Upper lobe of left lung (tissue), 6 donors: ENCODE measurements around the gene DEK. TPM values are rescaled to one million over a fixed set of nuclear protein-coding genes. Genes with fewer than 3 reads are reported as not detected.

Source experiments
- ATAC-seq, 2 donors: fragments of 200-7000 bp; cut with Tn5 transposase; one replicate each; pipeline ENCODE4 v1.9.1; 2022; ENCODE audit warnings: mild to moderate bottlenecking in 2 of 2, moderate library complexity in 2 of 2; ENCODE audit not compliant: low FRiP score in 2 of 2
- DNase-seq, 2 donors: peaks; one replicate each; pipeline ENCODE4 v3.0.0-alpha.2; 2019 to 2020
- H3K27ac ChIP-seq, 4 donors: fragments of 200-600 bp; sonication (generic); one replicate each; pipeline ENCODE4 v1.5.1; 2016 to 2019
- H3K27me3 ChIP-seq, 4 donors: fragments of 200-600 bp; sonication (generic); one replicate each; pipeline ENCODE4 v1.5.1; 2017 to 2019
- H3K36me3 ChIP-seq, 4 donors: fragments of 200-600 bp; sonication (generic); one replicate each; pipeline ENCODE4 v1.5.1; 2016 to 2019
- H3K4me1 ChIP-seq, 4 donors: fragments of 200-600 bp; sonication (generic); one replicate each; pipeline ENCODE4 v1.5.1; 2018 to 2019
- H3K4me3 ChIP-seq, 4 donors: fragments of 200-600 bp; sonication (generic); one replicate each; pipeline ENCODE4 v1.5.1; 2017 to 2019; ENCODE audit warnings: mild to moderate bottlenecking in 2 of 4, moderate library complexity in 1 of 4
- H3K9me3 ChIP-seq, 4 donors: fragments of 200-600 bp; sonication (generic); one replicate each; pipeline ENCODE4 v1.5.1; 2018 to 2019
- EP300 ChIP-seq, 4 donors: sonication (generic); formaldehyde crosslinking; IDR thresholded peaks; one replicate each; pipeline ENCODE4 v1.5.1; 2017; ENCODE audit warnings: antibody characterized with exemption in 4 of 4, control low read depth in 2 of 4
- POLR2A ChIP-seq, 4 donors: fragments of 450-650 bp; IDR thresholded peaks; one replicate each; pipeline ENCODE4 v1.5.1; 2016 to 2017; ENCODE audit warnings: antibody characterized with exemption in 4 of 4, mild to moderate bottlenecking in 2 of 4
- POLR2AphosphoS5 ChIP-seq, 2 donors: sonication (generic); formaldehyde crosslinking; IDR thresholded peaks; one replicate each; pipeline ENCODE4 v1.5.1; 2017; ENCODE audit warnings: antibody characterized with exemption in 2 of 2
- WGBS, 2 donors: methylation state at CpG; one replicate each; pipeline ENCODE4 v1.1.5; 2017 to 2018; 5-methylcytosine and 5-hydroxymethylcytosine counted together
- total RNA-seq, 6 donors: library from RNA; depleted of rRNA in 4 of 6; stranded (reverse); fragments of >200 nt in 4 of 6; gene quantifications; one replicate each; pipeline versions ENCODE4 v1.1.0 to v1.2.1, GENCODE V29; 2016 to 2021
- TF ChIP-seq, protein P1 (sequence below), 6 experiments: fragments of 450-650 bp in 4 of 6; fragments of 200-600 bp in 2 of 6; sonication (generic) in 2 of 6; IDR thresholded peaks; one replicate each; pipeline ENCODE4 v1.5.1; 2016 to 2019; ENCODE audit warnings: antibody characterized with exemption in 6 of 6
- donor health status: DM: no; HTN: no; CAD: no; lungs with moderate emphysema.
- donor health status: DM: no; HTN: yes; CAD: no; lungs with severe emphysema.

The DEK gene
- total RNA-seq, 6 donors from 2014 or later: 61.5 to 170 (median 92.4) TPM

DNA sequence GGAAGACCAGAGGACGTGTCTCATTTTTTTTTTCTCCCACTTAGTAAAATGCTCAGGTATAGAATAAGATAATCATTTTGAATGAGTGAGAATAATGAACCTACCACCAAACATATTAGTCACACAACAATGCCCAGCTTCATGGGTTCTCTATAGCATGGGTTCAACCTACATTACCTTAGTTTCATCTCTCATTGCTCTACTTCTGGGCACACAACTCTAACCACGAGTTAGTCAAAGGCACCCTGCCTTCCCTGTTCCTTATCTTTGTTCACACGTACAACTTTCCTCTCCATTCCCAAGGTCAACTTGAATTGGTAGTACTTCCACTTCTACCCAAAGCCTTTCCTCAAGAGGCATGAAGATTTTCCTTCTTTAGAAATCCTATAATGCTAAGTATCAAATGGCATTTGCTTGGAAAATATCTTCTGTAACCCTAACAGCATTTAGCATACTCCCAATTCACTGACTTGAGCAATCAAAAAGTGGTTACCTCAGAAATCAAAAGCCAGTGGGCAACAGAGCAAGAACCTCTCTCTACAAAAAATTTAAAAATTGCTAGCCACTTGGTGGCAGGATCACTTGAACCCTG is 20.9 kb downstream of the DEK start:
- Histone ChIP-seq H3K27ac (no peak overlapping the region), H3K4me1 (no peaks in the 10 kb centered on the region), H3K9me3 (no peaks in the 10 kb centered on the region), H3K4me3 (no peak overlapping the region), H3K36me3 (peaks cover 4 to 57% (median 16%) of the 10 kb centered on the region in 4 donors), H3K27me3 (no peaks in the 10 kb centered on the region)
- DNase-seq (no peak), ATAC-seq (no peak)
- TF ChIP-seq POLR2A (IDR thresholded peaks at IDR 0.05) (no peak), POLR2AphosphoS5 (IDR thresholded peaks at IDR 0.05) (no peak)
- TF ChIP-seq, protein P1, sequence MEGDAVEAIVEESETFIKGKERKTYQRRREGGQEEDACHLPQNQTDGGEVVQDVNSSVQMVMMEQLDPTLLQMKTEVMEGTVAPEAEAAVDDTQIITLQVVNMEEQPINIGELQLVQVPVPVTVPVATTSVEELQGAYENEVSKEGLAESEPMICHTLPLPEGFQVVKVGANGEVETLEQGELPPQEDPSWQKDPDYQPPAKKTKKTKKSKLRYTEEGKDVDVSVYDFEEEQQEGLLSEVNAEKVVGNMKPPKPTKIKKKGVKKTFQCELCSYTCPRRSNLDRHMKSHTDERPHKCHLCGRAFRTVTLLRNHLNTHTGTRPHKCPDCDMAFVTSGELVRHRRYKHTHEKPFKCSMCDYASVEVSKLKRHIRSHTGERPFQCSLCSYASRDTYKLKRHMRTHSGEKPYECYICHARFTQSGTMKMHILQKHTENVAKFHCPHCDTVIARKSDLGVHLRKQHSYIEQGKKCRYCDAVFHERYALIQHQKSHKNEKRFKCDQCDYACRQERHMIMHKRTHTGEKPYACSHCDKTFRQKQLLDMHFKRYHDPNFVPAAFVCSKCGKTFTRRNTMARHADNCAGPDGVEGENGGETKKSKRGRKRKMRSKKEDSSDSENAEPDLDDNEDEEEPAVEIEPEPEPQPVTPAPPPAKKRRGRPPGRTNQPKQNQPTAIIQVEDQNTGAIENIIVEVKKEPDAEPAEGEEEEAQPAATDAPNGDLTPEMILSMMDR (IDR thresholded peaks at IDR 0.05): no peak
- WGBS, 2 donors: 79 to 85% methylated on average over 3 of the region's 3 CpGs

DNA sequence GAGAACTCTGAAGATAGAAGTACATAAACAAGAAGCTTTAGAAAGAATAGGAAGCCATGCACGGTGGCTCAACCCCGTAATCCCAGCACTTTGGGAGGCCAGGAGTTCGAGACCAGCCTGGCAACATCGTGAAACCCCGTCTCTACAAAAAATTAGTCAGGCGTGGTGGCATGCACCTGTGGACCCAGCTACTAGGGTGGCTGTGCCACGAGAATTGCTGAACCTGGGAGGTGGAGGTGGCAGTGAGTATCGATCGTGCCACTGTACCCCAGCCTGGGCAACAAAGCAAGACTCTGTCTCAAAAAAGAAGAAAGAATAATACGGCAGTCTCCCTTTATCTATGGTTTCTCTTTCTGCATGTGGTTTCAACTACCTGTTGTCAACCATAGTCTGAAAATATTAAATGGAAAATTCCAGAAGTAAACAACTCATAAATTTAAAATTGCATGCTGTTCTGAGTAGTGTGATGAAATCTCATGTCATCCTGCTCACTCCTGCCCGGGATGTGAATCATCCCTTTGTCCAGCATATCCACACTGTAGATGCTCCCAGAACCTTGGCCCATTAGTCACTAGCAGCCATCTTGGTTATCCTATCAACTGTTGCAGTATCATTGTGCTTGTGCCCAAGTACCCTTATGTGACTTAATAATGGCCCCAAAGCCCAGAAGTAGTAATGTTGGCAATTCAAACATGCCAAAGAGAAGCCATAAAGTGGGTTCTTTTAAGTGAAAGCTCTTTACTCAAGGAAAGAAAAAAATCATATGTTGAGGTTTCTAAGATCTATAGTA is 22.1 kb downstream of the DEK start:
- H3K27ac ChIP-seq: no peak overlapping the region
- ATAC-seq: peak in 1 of 2 donors; percentile 47
- 84 to 95% methylated on average over 11 of the region's 11 CpGs for WGBS, 2 donors

DNA sequence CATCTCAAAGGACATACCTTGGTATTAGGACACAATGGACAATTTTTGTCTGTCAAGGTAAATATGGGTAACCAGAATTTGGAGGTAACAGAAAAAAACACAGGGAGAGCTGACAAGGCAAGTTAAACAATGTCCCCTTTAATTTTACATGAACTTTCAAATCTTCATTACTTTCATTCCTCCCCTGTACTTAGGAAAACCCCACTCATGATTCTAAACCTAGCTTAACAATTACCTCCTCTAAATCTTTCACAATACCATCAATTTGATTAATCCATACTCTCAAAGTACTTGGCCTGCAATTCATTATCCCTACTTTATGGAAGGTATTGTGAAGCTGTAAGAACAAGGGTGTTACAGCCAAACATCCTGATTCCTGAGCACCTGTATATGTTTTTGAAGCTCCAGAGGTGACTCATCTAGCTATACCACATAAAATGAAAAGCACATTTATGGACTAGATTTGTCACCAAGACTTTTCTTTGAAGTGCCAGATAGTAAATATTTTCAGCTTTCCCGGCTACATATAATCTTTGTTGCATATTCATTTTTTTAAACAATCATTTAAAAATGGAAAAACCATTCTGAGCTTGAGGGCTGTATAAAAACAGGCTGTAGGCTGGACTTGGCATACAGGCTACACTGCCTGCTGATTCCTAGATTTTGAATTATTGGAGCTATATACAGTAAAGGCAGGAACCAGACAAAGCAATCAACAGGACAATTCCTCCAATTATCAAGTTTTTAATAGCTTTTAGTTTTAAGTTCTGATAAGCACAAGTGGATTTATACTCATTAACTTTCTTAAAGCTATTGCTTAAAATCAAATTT is 22.9 kb downstream of the DEK start:
- H3K36me3 ChIP-seq: peaks cover 4 to 60% (median 22%) of the 10 kb centered on the region in 4 donors
- H3K4me1 ChIP-seq: no peaks in the 10 kb centered on the region
- H3K4me3 ChIP-seq: no peak overlapping the region
- no peak for DNase-seq
- TF ChIP-seq POLR2A (IDR thresholded peaks at IDR 0.05): no peak
- no peak for TF ChIP-seq POLR2AphosphoS5 (IDR thresholded peaks at IDR 0.05)
- 85 to 94% methylated on average over 1 of the region's 1 CpG for WGBS, 2 donors
- H3K27me3 ChIP-seq: no peaks in the 10 kb centered on the region
- no peak overlapping the region for H3K27ac ChIP-seq
- no peak for ATAC-seq
- H3K9me3 ChIP-seq: no peaks in the 10 kb centered on the region

More for the DNA sequence above, 22.1 kb downstream of the DEK start:
- Histone ChIP-seq H3K36me3 (peaks cover 4 to 57% (median 17%) of the 10 kb centered on the region in 4 donors), H3K27me3 (no peaks in the 10 kb centered on the region), H3K4me1 (no peaks in the 10 kb centered on the region), H3K9me3 (no peaks in the 10 kb centered on the region), H3K4me3 (no peak overlapping the region)
- no peak for DNase-seq
- TF ChIP-seq POLR2A (IDR thresholded peaks at IDR 0.05): no peak
- no peak for TF ChIP-seq POLR2AphosphoS5 (IDR thresholded peaks at IDR 0.05)
- no peak for TF ChIP-seq EP300 (IDR thresholded peaks at IDR 0.05)
- TF ChIP-seq, protein P1 (IDR thresholded peaks at IDR 0.05): no peak

DNA sequence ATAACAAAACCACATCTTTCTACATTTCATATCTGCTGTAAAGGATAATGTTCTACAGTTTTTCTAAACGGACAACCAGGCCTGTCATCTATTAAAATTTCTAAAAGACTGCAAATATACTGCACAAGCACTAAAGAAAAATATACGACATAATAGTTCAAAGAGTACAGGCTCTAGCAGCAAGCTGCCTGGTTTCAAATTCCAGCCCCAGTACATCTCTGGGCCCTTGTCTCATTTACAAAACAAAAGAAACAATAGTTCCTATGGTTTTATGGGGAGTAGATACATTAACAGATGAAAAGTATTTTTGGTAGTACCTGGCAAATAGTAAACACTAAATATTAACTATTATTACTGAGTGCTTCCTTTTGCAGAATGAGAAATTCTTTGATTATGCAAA is 24.1 kb downstream of the DEK start:
- 87 to 88% methylated on average over 2 of the region's 2 CpGs for WGBS, 2 donors
- Histone ChIP-seq H3K4me1 (no peaks in the 10 kb centered on the region), H3K36me3 (peaks cover 4 to 60% (median 28%) of the 10 kb centered on the region in 4 donors), H3K27ac (no peak overlapping the region), H3K4me3 (no peak overlapping the region), H3K9me3 (no peaks in the 10 kb centered on the region), H3K27me3 (no peaks in the 10 kb centered on the region)
- DNase-seq (no peak), ATAC-seq (no peak)
- no peak for TF ChIP-seq POLR2AphosphoS5 (IDR thresholded peaks at IDR 0.05)
- TF ChIP-seq, protein P1 (IDR thresholded peaks at IDR 0.05): no peak
- no peak for TF ChIP-seq POLR2A (IDR thresholded peaks at IDR 0.05)
- no peak for TF ChIP-seq EP300 (IDR thresholded peaks at IDR 0.05)

DNA sequence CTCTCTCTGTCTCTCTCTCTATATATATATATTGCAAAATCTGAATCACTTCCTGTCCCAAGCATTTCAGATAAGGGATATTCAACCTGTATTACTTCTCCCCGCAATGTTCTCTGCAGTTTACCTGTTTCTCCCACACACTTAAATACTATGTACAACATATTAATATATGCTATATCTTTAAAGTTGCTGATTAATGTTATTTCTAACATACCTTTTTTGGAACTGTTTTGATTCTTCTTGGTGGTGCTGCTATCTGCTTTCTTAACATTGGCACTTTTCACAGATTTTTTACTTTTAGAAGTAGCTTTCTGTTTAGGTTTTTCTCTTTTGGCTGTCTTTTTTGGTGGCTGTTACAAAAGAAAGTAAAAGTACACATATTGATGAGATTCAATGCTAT is 27.2 kb downstream of the DEK start:
- no peak for DNase-seq
- Histone ChIP-seq H3K4me1 (no peaks in the 10 kb centered on the region), H3K36me3 (peaks cover 6 to 53% (median 22%) of the 10 kb centered on the region in 4 donors), H3K27me3 (no peaks in the 10 kb centered on the region), H3K4me3 (no peak overlapping the region), H3K27ac (no peak overlapping the region), H3K9me3 (peaks cover 0 to 5% (median 2%) of the 10 kb centered on the region in 4 donors)
- ATAC-seq: no peak
- 100% methylated on average over 1 of the region's 1 CpG for WGBS, 2 donors
- TF ChIP-seq, protein P1 (IDR thresholded peaks at IDR 0.05): no peak
- TF ChIP-seq EP300 (IDR thresholded peaks at IDR 0.05) (no peak), POLR2A (IDR thresholded peaks at IDR 0.05) (no peak), POLR2AphosphoS5 (IDR thresholded peaks at IDR 0.05) (no peak)
